Measurements from ENCODE around the gene SMAP2. TPM values are rescaled to one million over a fixed set of nuclear protein-coding genes. Genes with fewer than 3 reads are reported as not detected.

The SMAP2 gene
- total RNA-seq, 1 donor from 2014 or later = 3.7 TPM

DNA sequence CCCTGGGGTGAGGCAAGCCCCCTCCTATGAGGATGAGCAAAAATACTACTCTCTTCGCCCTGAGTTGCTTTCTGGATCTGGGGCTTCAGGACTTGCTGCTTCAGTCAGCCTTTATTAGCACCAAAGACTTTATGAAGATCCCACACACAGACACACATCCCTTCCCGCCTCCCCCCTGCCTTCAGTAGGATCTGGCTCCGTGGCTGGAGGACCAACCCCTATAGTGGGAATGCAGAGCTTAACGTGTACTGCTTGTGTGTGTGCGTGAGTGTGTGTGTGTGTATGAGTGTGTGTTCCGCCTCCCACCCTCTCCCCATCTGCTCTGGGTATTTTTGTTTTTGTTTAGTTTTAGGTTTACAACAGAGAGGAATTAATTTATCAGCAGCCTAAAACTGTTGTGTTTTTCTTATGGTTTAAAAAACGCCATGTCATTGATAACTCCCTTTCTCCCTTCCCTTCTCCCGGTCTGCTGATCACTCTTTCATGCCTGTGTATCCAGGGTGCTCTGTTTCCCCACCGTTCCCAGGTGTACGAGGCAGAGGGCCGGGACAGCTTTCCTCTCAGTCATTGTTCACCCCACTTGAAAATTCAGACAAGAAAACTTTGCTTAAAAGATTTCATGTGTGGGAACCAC, 49.2 kb downstream of the SMAP2 start:
- no peak for DNase-seq

- no peak for DNase-seq
These were observed 49.7 kb downstream of the SMAP2 start for GRCh38 chr1:40423264-40423642.

- no peak for DNase-seq
These were observed 50.6 kb downstream of the SMAP2 start for GRCh38 chr1:40423951-40424618.

GRCh38 chr1:40425198-40425597, 51.7 kb downstream of the SMAP2 start:
- no peak for DNase-seq

- DNase-seq = no peak
These were observed 57.9 kb downstream of the SMAP2 start for GRCh38 chr1:40431385-40431784.

DNA sequence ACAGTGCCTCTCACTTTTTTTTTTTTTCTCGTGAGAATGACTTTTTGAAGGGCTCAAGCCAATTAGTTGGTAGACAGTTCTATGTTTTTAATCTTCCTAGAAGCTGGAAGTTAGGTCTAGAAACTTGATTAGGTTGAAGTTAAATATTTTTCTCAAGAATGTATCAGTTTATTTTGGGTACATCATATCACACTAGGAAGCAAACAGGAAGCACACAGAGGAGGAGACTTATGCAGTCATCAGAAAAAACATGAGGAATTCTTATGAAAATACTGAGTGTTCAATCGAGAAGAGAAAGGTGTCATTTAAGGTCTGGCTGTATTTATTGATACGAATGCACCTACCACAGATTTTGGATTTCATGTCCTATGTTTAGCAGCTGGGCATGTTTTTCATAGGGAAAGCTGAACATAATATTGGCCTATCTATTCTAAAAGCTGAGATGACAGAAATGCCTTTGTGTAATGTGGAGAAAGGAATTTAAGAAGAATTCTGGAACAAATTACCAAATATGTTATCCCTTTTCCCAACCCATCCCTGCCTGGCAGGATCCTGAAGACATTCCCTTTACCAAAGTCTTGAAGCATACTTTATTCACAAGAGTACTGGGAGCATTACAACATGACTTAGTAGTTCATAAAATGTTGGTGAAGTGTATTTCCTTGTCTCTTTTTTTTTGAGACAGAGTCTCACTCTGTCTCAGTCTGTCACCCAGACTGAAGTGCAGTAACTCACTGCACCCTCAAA, 59.3 kb downstream of the SMAP2 start:
- no peak for DNase-seq

GRCh38 chr1:40435471-40435870, 61.9 kb downstream of the SMAP2 start:
- DNase-seq = no peak

GRCh38 chr1:40435876-40436275, 62.3 kb downstream of the SMAP2 start:
- DNase-seq = no peak

DNA sequence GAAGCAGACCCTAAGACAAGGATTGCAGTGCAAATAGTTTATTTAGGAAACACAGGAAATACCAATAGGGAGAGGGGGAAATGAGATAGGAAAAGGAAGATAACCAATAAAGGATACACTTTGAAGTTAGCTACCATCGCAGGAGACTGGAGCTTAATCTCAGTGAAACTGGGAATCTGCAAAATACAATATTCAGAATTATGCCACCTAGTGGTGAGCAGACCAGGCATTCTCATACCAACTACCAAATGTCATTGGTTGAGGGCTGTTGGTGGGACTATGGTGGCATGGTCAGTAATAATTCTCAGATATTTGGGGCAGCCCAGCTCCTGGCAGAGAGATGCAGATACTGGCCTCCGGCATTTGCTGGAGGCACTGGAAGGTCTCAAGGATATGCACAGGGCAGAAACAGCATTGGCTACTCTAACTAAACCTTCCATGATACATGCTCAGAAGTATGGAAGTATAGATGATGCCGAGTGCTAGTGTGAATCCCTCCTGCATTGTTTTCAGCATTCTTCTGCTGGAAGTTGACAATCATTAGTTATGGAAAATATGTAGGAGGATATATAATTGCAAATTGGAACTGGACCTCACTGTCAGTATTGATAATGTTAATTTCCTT, 65.0 kb downstream of the SMAP2 start:
- DNase-seq = peak; percentile 60

- no peak for DNase-seq
These were observed 65.7 kb downstream of the SMAP2 start for GRCh38 chr1:40439247-40439646.

GRCh38 chr1:40449684-40450494, 76.4 kb downstream of the SMAP2 start, which contains the start of gene ZFP69B:
ZFP69B (plus strand) TSS chr1:40450476; CDS start chr1:40450962, 486 bp downstream.
- DNase-seq = peak; percentile 96

DNA sequence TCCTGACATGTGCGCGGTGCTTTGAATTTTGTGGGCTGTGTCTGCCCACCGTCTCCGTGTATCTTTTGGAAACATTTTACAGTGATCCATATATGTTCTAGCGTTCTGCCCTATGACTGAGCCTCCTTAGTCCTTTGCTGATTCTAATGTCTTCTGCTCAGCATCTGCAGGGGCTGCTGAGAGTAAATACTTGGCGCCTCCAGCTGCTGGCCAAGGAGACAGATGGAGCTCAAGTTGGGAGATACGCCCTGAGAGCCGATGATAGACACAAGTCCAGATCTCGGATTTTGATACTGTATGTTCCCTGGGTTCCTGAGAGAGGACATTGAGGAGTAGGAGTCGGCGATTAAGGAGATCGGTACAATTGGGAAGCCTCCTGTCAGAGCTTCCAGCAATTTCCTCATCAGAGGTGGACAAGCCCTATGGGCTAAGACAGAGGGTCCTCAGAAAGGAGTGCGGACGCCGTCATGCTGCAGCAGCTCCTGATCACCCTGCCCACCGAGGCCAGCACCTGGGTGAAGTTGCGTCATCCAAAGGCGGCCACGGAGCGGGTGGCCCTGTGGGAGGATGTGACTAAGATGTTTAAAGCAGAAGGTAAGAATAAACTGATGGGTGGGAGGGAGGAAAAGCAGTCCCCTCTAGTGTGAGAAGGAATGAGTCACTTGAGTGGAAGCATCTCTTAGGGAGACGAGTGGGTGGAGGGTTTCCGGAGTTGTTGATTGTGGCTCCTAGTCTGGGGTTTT, 77.1 kb downstream of the SMAP2 start:
- peak; percentile 78 for DNase-seq

DNA sequence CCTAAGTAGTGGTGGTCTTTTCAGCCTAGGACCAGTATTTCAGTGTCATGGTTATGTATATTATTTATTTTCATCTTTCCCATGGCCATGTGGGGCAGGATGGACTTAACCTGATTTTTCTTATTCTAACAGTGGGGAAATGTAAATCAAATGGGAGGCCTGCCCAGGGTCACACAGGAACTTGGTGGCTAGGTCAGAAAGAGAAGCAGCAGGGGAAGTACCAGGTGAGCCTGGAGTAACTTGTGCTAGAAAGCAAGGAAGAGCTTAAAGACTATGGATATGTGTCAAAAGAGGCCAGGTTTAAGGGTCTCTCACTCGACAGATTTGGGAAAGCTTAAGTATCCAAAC, 77.7 kb downstream of the SMAP2 start:
- no peak for DNase-seq

GRCh38 chr1:40454873-40455272, 81.3 kb downstream of the SMAP2 start:
- no peak for DNase-seq

DNA sequence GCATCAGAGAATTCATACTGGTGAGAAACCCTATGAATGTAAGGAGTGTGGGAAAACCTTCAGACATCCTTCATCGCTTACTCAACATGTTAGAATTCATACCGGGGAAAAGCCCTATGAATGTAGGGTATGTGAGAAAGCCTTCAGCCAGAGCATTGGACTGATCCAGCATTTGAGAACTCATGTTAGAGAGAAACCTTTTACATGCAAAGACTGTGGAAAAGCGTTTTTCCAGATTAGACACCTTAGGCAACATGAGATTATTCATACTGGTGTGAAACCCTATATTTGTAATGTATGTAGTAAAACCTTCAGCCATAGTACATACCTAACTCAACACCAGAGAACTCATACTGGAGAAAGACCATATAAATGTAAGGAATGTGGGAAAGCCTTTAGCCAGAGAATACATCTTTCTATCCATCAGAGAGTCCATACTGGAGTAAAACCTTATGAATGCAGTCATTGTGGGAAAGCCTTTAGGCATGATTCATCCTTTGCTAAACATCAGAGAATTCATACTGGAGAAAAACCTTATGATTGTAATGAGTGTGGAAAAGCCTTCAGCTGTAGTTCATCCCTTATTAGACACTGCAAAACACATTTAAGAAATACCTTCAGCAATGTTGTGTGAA, 89.5 kb downstream of the SMAP2 start:
- DNase-seq = peak; percentile 5

- no peak for DNase-seq
These were observed 95.8 kb downstream of the SMAP2 start for GRCh38 chr1:40469327-40469726.

Other genes starting within 250 kb of the SMAP2 start
- gene RLF, start 212.3 kb upstream of the SMAP2 start, total RNA-seq = 23.3 and 24.5 TPM in 2 replicates
- not detected in 2 replicates for gene TMCO2, start 125.8 kb upstream of the SMAP2 start, total RNA-seq
- 80.4 and 85.3 TPM in 2 replicates for gene ZMPSTE24, start 115.5 kb upstream of the SMAP2 start, total RNA-seq
- 0.60 and 1.2 TPM in 2 replicates for gene COL9A2, start 56.4 kb upstream of the SMAP2 start, total RNA-seq
- gene ZFP69B, start 76.7 kb downstream of the SMAP2 start, total RNA-seq = 1.2 and 2.0 TPM in 2 replicates
- gene ZFP69, start 103.6 kb downstream of the SMAP2 start, total RNA-seq = 2.1 and 4.1 TPM in 2 replicates
- gene EXO5, start 135.0 kb downstream of the SMAP2 start, total RNA-seq = 6.7 and 11.9 TPM in 2 replicates
- gene ZNF684, start 157.9 kb downstream of the SMAP2 start, total RNA-seq = 3.3 and 4.4 TPM in 2 replicates